Activated CD8-positive, alpha-beta T cell treated with anti-CD3 and anti-CD28 coated beads for 36 hours (primary cell): ENCODE results near the gene CNPY1. TPM values are rescaled to one million over a fixed set of nuclear protein-coding genes. Genes with fewer than 3 reads are reported as not detected.

Experiments
- ATAC-seq: fragments of 200-7000 bp; cut with Tn5 transposase; one replicate; pipeline ENCODE4 v1.10.0; 2021; ENCODE audit warnings: mild to moderate bottlenecking, moderate library complexity
- CTCF ChIA-PET: fragments of 350-600 bp; sonication (Branson Sonifier 250); formaldehyde crosslinking; loops from one replicate; lab custom pipeline; 2021; ENCODE audit warnings: antibody characterized with exemption; lab: Charles Lee
- POLR2A ChIA-PET: fragments of 350-600 bp; sonication (Branson Sonifier 250); formaldehyde crosslinking; loops from one replicate; lab custom pipeline; 2021; ENCODE audit warnings: antibody characterized with exemption; lab: Charles Lee
- DNase-seq: peaks from one replicate; pipeline ENCODE4 v3.0.0-alpha.2; 2020
- H3K27ac Mint-ChIP-seq: one replicate; pipeline ENCODE4 v1.8.0; 2021; ENCODE audit warnings: mild to moderate bottlenecking, mixed read lengths
- H3K27me3 Mint-ChIP-seq: one replicate; pipeline ENCODE4 v1.8.0; 2021; ENCODE audit warnings: mixed read lengths
- H3K36me3 Mint-ChIP-seq: one replicate; pipeline ENCODE4 v1.8.0; 2021; ENCODE audit warnings: low read depth, mixed read lengths
- H3K4me1 Mint-ChIP-seq: one replicate; pipeline ENCODE4 v1.8.0; 2021; ENCODE audit warnings: low read depth, mixed read lengths
- H3K4me3 Mint-ChIP-seq: one replicate; pipeline ENCODE4 v1.8.0; 2021; ENCODE audit warnings: mild to moderate bottlenecking, moderate library complexity, mixed read lengths
- H3K9me3 Mint-ChIP-seq: one replicate; pipeline ENCODE4 v1.8.0; 2021; ENCODE audit warnings: mixed read lengths
- intact Hi-C: fragments of 100-400 bp; cut with micrococcal nuclease; formaldehyde crosslinking; loops from one replicate; pipeline ENCODE4 v1.10.0; 2022
- total RNA-seq, 2 experiments: library from RNA; stranded (reverse); gene quantifications; one replicate each; pipeline ENCODE4 v1.2.3, GENCODE V29; 2021
- TF ChIP-seq, protein P1 (sequence below): fragments of 200-600 bp; IDR thresholded peaks from one replicate; pipeline ENCODE4 v1.8.0; 2022; ENCODE audit warnings: antibody characterized with exemption, mild to moderate bottlenecking

Gene CNPY1
- total RNA-seq, 2 experiments from 2014 or later: not detected

DNA sequence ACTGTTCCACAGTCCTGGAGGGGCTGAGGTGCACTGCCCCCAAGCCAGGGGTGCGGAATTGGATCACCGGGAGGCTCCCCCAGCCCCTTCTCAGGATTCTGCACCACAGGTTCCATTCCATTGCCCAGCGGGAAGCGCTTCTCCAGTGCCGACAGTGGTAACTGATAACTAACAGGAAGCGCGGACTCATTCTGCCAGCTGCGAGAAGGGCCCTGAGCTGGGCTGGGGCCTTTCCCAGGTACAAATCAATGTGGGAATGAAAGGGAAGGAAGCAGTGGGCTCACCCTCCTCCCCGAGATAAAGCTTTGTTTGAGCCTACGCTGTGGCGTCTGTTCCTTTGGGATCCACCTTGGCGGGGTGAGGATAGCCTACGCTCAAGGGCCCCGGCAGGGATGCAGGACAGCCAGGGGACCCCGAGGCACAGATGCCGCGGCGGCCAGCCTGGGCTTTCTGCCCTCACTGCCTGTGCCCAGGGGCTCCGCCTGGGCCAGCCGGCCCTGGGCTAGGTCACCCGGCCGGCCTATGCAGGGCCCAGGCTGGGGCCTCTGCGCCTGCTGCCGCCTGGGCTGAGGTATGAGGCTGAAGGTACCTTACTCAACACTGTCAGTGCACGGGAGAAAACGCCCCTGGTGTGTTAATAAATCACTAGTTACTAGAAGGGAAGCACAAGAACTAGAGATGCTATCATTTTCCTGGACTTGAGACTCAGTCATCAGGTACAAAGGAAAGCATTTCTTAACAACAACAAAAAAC, 49.0 kb downstream of the CNPY1 start:
- CTCF ChIA-PET: no interaction called here
- ATAC-seq (no peak), DNase-seq (no peak)
- POLR2A ChIA-PET: no interaction called here
- Mint-ChIP-seq H3K27ac (no peak overlapping the region), H3K9me3 (no peaks in the 10 kb centered on the region), H3K27me3 (peaks cover 29% of the 10 kb centered on the region), H3K4me3 (no peak overlapping the region), H3K36me3 (no peaks in the 10 kb centered on the region), H3K4me1 (peaks cover under 1% of the 10 kb centered on the region)
- intact Hi-C loops: no loop called here
- TF ChIP-seq, protein P1, sequence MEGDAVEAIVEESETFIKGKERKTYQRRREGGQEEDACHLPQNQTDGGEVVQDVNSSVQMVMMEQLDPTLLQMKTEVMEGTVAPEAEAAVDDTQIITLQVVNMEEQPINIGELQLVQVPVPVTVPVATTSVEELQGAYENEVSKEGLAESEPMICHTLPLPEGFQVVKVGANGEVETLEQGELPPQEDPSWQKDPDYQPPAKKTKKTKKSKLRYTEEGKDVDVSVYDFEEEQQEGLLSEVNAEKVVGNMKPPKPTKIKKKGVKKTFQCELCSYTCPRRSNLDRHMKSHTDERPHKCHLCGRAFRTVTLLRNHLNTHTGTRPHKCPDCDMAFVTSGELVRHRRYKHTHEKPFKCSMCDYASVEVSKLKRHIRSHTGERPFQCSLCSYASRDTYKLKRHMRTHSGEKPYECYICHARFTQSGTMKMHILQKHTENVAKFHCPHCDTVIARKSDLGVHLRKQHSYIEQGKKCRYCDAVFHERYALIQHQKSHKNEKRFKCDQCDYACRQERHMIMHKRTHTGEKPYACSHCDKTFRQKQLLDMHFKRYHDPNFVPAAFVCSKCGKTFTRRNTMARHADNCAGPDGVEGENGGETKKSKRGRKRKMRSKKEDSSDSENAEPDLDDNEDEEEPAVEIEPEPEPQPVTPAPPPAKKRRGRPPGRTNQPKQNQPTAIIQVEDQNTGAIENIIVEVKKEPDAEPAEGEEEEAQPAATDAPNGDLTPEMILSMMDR: no peak

DNA sequence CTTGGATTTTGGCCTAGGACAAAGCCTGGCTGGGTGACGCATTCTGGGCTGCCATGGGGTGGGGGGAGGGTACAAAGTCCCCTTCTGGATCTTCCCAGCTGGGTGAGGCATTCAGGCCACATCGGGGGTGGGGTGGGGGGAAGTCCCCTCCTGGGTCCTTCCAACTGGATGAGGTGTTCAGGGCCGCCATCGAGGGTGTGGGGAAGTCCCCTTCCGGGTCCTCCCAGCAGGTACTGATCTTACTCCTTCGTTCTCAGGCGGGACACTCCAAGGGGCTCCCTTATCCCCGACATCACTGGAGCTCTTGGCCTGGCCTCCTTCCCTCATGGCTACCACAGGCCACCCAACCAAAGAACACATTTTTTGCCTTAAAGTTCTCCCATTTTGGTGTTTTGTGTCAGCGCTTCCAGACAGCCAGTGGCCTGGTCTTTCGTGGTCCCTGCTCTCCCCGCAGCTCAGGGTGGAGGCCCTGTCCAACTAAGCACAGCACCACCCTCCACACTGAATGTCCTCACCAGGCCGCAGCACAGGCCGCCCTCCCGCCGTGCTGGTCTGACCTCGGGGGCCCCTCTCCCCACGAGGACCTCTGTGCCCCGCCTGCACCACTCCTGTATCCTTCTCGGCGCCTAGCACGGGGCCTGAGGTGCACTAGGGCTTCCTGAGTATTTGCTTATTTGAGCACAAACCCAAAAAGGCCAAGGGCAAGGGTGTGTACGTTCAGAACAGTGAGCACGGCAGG, 49.9 kb downstream of the CNPY1 start:
- H3K4me1 Mint-ChIP-seq: peaks cover 8% of the 10 kb centered on the region
- CTCF ChIA-PET: no interaction called here
- TF ChIP-seq, protein P1: no peak

GRCh38 chr7:155495440-155496248, 50.7 kb downstream of the CNPY1 start:
- CTCF ChIA-PET: no interaction called here
- intact Hi-C loops: no loop called here
- Mint-ChIP-seq H3K4me1 (peaks cover 15% of the 10 kb centered on the region), H3K27ac (no peak overlapping the region), H3K9me3 (no peaks in the 10 kb centered on the region), H3K27me3 (peaks cover 30% of the 10 kb centered on the region), H3K4me3 (no peak overlapping the region), H3K36me3 (peaks cover 2% of the 10 kb centered on the region)
- TF ChIP-seq, protein P1: no peak
- POLR2A ChIA-PET: no interaction called here
- DNase-seq (no peak), ATAC-seq (no peak)

More for the DNA sequence above, 49.9 kb downstream of the CNPY1 start:
- no peak overlapping the region for H3K27ac Mint-ChIP-seq
- peaks cover 32% of the 10 kb centered on the region for H3K27me3 Mint-ChIP-seq
- POLR2A ChIA-PET: no interaction called here
- H3K36me3 Mint-ChIP-seq: no peaks in the 10 kb centered on the region
- H3K4me3 Mint-ChIP-seq: no peak overlapping the region
- H3K9me3 Mint-ChIP-seq: no peaks in the 10 kb centered on the region
- DNase-seq: no peak
- intact Hi-C loops: no loop called here
- ATAC-seq: no peak

GRCh38 chr7:155494551-155494950, 51.8 kb downstream of the CNPY1 start:
- peaks cover 28% of the 10 kb centered on the region for H3K27me3 Mint-ChIP-seq
- ATAC-seq (no peak), DNase-seq (no peak)
- H3K4me3 Mint-ChIP-seq: no peak overlapping the region
- no peaks in the 10 kb centered on the region for H3K9me3 Mint-ChIP-seq
- ChIA-PET CTCF (no interaction called here), POLR2A (no interaction called here)
- intact Hi-C loops: no loop called here
- peaks cover 2% of the 10 kb centered on the region for H3K36me3 Mint-ChIP-seq
- peaks cover 18% of the 10 kb centered on the region for H3K4me1 Mint-ChIP-seq
- TF ChIP-seq, protein P1: no peak
- no peak overlapping the region for H3K27ac Mint-ChIP-seq
